DOHH2 (cell line): Measurements from ENCODE around the gene MAP4K4.

ENCODE experiments used
- H3F3A ChIP-seq: fragments of 200-600 bp; sonication (generic), shearing (Covaris generic); 2 replicates; pipeline ENCODE4 v1.6.0; 2016; ENCODE audit warnings: antibody characterized with exemption, mild to moderate bottlenecking; ENCODE audit not compliant: control insufficient read depth, insufficient read depth
- H3K27ac ChIP-seq: fragments of 200-600 bp; sonication (generic); 2 replicates; pipeline ENCODE4 v1.5.1; 2014; ENCODE audit warnings: low read depth, mild to moderate bottlenecking, low read length, moderate library complexity
- H3K27me3 ChIP-seq: fragments of 200-600 bp; sonication (generic); 2 replicates; pipeline ENCODE4 v1.6.1; 2014; ENCODE audit warnings: mild to moderate bottlenecking, low read length, mixed read lengths; ENCODE audit not compliant: control insufficient read depth
- H3K36me3 ChIP-seq: fragments of 200-600 bp; sonication (generic); 2 replicates; pipeline ENCODE4 v1.6.1; 2014; ENCODE audit warnings: mild to moderate bottlenecking, low read length, moderate library complexity, mixed read lengths; ENCODE audit not compliant: control insufficient read depth
- H3K4me1 ChIP-seq: fragments of 200-600 bp; sonication (generic); 2 replicates; pipeline ENCODE4 v1.6.1; 2014; ENCODE audit warnings: mild to moderate bottlenecking, low read length, mixed read lengths; ENCODE audit not compliant: control insufficient read depth
- H3K4me2 ChIP-seq: fragments of 200-600 bp; sonication (generic); 2 replicates; pipeline ENCODE4 v1.6.0; 2014; ENCODE audit warnings: mild to moderate bottlenecking, low read length, moderate library complexity
- H3K4me3 ChIP-seq: fragments of 200-600 bp; sonication (generic); 2 replicates; pipeline ENCODE4 v1.5.1; 2014; ENCODE audit warnings: mild to moderate bottlenecking, low read length, mixed read lengths
- H3K79me2 ChIP-seq: fragments of 200-600 bp; sonication (generic); 2 replicates; pipeline ENCODE4 v1.6.1; 2014; ENCODE audit warnings: mild to moderate bottlenecking, low read length, mixed read lengths; ENCODE audit not compliant: control insufficient read depth
- H3K9me2 ChIP-seq: fragments of 200-600 bp; sonication (generic); replicated peaks from 2 replicates; pipeline ENCODE4 v1.6.1; 2014; ENCODE audit warnings: mild to moderate bottlenecking, low read length, mixed read lengths; ENCODE audit not compliant: control insufficient read depth
- H3K9me3 ChIP-seq: fragments of 200-600 bp; sonication (generic); 2 replicates; pipeline ENCODE4 v1.6.1; 2014; ENCODE audit warnings: antibody characterized with exemption, low read length, mixed read lengths; ENCODE audit not compliant: control insufficient read depth, insufficient read depth
- H4K20me1 ChIP-seq: fragments of 200-600 bp; sonication (generic); 2 replicates; pipeline ENCODE4 v1.6.0; 2014; ENCODE audit warnings: low read depth, mild to moderate bottlenecking, antibody characterized with exemption, low read length, moderate library complexity; ENCODE audit not compliant: control insufficient read depth, insufficient read depth
- EZH2phosphoT487 ChIP-seq: fragments of 200-600 bp; sonication (generic); IDR thresholded peaks from 2 replicates; pipeline ENCODE4 v1.6.1; 2017; ENCODE audit warnings: borderline replicate concordance, mild to moderate bottlenecking, antibody characterized with exemption, low read length, moderate library complexity, mixed read lengths
- TF ChIP-seq, protein P1 (sequence below): fragments of 200-600 bp; sonication (generic); IDR thresholded peaks from one replicate; pipeline ENCODE4 v1.5.1; 2014; ENCODE audit warnings: antibody characterized with exemption, mild to moderate bottlenecking, low read depth, low read length; ENCODE audit not compliant: poor library complexity, severe bottlenecking

The MAP4K4 gene

DNA sequence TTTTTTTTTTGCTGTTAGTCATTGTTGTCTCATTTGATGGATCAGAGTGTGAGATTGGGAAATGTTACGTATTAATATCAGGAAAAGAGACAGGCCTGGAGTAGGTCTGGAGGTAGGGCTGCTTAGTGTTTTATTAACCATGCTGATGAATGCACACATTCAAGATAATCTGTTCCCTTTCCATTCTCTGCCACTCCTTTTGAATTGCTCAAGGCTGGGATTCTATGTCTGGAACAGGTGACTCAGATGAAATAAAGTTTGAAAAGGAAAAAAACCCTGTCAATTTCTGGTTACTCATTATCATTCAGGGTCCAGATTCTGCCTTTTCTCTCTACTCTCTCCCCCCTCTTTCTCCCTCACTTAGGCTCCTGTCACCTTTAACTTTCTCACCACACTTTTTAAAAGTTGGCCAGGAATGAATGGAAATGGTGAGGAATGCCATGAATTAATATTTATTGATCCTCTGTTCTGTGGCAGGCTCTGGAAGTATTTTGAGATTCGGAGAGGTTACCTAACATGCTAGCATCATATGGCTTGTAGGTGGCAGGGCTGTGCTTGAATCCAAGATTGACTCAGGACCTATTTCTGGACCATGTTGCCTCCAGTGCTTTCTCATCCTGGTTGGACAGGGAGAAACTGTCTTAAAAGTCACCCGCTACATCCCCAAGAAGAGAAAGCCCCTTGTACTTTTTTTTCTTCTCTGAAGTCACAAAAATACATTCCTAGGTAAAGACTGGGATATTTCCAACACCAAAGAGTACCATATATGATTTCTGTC, 40.2 kb downstream of the MAP4K4 start:
- H3K9me3 ChIP-seq: no peaks in the 10 kb centered on the region
- no peak overlapping the region for H3K4me3 ChIP-seq
- 0 out of 2 replicates have a peak, but pooled peaks cover 6% of the 10 kb centered on the region for H3K36me3 ChIP-seq
- H3K4me1 ChIP-seq: peaks cover 96% of the 10 kb centered on the region
- H3K4me2 ChIP-seq: peak overlapping the region; percentile 0; the same call in 1 of the 2 replicates
- H4K20me1 ChIP-seq: peaks cover 52% of the 10 kb centered on the region
- H3K27me3 ChIP-seq: no peaks in the 10 kb centered on the region
- H3F3A ChIP-seq: 0 out of 2 replicates have a peak, but pooled peaks cover 3% of the 10 kb centered on the region
- peaks cover 99% of the 10 kb centered on the region for H3K79me2 ChIP-seq
- no peaks in the 10 kb centered on the region for H3K9me2 ChIP-seq
- TF ChIP-seq EZH2phosphoT487: no peak
- TF ChIP-seq, protein P1, sequence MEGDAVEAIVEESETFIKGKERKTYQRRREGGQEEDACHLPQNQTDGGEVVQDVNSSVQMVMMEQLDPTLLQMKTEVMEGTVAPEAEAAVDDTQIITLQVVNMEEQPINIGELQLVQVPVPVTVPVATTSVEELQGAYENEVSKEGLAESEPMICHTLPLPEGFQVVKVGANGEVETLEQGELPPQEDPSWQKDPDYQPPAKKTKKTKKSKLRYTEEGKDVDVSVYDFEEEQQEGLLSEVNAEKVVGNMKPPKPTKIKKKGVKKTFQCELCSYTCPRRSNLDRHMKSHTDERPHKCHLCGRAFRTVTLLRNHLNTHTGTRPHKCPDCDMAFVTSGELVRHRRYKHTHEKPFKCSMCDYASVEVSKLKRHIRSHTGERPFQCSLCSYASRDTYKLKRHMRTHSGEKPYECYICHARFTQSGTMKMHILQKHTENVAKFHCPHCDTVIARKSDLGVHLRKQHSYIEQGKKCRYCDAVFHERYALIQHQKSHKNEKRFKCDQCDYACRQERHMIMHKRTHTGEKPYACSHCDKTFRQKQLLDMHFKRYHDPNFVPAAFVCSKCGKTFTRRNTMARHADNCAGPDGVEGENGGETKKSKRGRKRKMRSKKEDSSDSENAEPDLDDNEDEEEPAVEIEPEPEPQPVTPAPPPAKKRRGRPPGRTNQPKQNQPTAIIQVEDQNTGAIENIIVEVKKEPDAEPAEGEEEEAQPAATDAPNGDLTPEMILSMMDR: no peak
- no peak overlapping the region for H3K27ac ChIP-seq

DNA sequence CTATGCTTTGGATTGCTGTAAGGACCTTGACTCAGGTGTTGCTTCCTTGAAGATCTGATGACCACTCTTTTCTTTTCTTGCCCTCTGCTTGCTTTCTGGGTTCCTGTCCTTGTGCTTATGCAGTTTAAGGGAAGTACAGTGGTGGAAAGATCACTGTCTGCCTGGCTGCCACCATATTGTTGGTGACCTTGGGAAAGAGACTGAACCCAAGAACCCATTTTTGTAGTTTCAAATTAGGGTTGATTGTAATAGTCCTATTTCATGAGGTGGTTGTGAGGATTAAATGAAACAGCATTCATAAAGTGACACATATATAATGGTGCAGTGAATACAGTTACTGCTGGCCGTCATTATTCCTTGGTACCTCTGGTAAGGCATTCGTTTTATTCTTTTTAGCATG, 41.1 kb downstream of the MAP4K4 start:
- H3K4me1 ChIP-seq: peaks cover 96% of the 10 kb centered on the region
- no peaks in the 10 kb centered on the region for H3K9me3 ChIP-seq
- 0 out of 2 replicates have a peak, but pooled peaks cover 8% of the 10 kb centered on the region for H3K36me3 ChIP-seq
- peaks cover 44% of the 10 kb centered on the region for H4K20me1 ChIP-seq
- no peaks in the 10 kb centered on the region for H3K27me3 ChIP-seq
- H3K4me3 ChIP-seq: no peak overlapping the region
- no peak for TF ChIP-seq EZH2phosphoT487
- TF ChIP-seq, protein P1: no peak
- H3K79me2 ChIP-seq: peaks cover 99% of the 10 kb centered on the region
- 0 out of 2 replicates have a peak, but pooled peaks cover 3% of the 10 kb centered on the region for H3F3A ChIP-seq
- no peaks in the 10 kb centered on the region for H3K9me2 ChIP-seq
- no peak overlapping the region for H3K27ac ChIP-seq
- no peak overlapping the region; the same call in none of the 2 replicates for H3K4me2 ChIP-seq

DNA sequence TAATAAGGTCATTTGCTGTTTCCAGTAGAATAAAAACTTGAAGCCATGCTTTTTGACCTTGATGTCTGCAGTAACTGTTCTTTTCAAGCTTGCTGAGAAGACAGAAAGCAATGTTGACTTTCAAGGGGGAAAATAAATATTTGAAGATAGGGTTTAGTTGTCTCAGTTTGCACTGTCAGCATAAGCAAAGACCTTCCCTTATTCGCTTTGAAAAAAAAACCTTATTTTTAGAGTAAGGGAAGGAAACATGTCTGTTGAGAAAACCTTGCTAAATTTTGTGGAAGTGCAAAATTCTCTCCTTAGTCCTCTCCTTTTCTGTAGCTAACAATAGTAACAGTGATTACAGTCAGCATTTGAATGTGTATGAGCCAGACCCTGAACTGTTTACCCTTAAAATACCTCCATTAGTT, 43.1 kb downstream of the MAP4K4 start:
- peaks cover 11% of the 10 kb centered on the region for H3K36me3 ChIP-seq
- peaks cover 37% of the 10 kb centered on the region for H4K20me1 ChIP-seq
- H3K9me2 ChIP-seq: no peaks in the 10 kb centered on the region
- TF ChIP-seq, protein P1: no peak
- TF ChIP-seq EZH2phosphoT487: no peak
- H3K9me3 ChIP-seq: no peaks in the 10 kb centered on the region
- H3F3A ChIP-seq: 0 out of 2 replicates have a peak, but pooled peaks cover 3% of the 10 kb centered on the region
- H3K4me2 ChIP-seq: peak overlapping the region; percentile 47
- peaks cover 99% of the 10 kb centered on the region for H3K4me1 ChIP-seq
- no peaks in the 10 kb centered on the region for H3K27me3 ChIP-seq
- H3K4me3 ChIP-seq: peak overlapping the region; percentile 35; the same call in 1 of the 2 replicates
- H3K27ac ChIP-seq: peak overlapping the region; percentile 42
- H3K79me2 ChIP-seq: peaks cover 99% of the 10 kb centered on the region
